GM21423 (cell line): ENCODE results near the gene PSMD11.

Source experiments
- ATAC-seq: cut with Tn5 transposase; IDR thresholded peaks from one replicate; pipeline ENCODE4 v1.9.1; 2021; ENCODE audit warnings: mild to moderate bottlenecking, moderate library complexity; ENCODE audit not compliant: unreplicated experiment

PSMD11 gene

GRCh38 chr17:32529604-32530003, 85.3 kb downstream of the PSMD11 start:
- no peak for ATAC-seq
